Prostate gland (tissue), 2 donors: ENCODE measurements around the gene NRARP. TPM values are rescaled to one million over a fixed set of nuclear protein-coding genes. Genes with fewer than 3 reads are reported as not detected.

Experiments used
- DNase-seq: peaks from one replicate; pipeline ENCODE4 v3.0.0-alpha.2; 2019; ENCODE audit warnings: low spot score
- H3K27ac ChIP-seq, 2 donors: fragments of 200-600 bp; sonication (generic); 2 replicates each; pipeline ENCODE4 v1.5.1; 2017 to 2019
- H3K27me3 ChIP-seq: fragments of 200-600 bp; sonication (generic); replicated peaks from 2 replicates; pipeline ENCODE4 v1.5.1; 2019; ENCODE audit not compliant: insufficient read depth
- H3K36me3 ChIP-seq, 2 donors: fragments of 200-600 bp; sonication (generic); 1 replicate in 1 of 2; 2 replicates in 1 of 2; pipeline versions ENCODE4 v1.5.1 to v1.8.1; 2017 to 2019
- H3K4me1 ChIP-seq: fragments of 200-600 bp; sonication (generic); replicated peaks from 2 replicates; pipeline ENCODE4 v1.5.1; 2019
- H3K4me3 ChIP-seq, 2 donors: fragments of 200-600 bp; sonication (generic); 2 replicates each; pipeline ENCODE4 v1.5.1; 2017 to 2019
- H3K9me3 ChIP-seq: fragments of 200-600 bp; sonication (generic); 2 replicates; pipeline ENCODE4 v1.5.1; 2017
- CTCF ChIP-seq, 4 experiments: fragments of 200-600 bp in 2 of 4; fragments of 450-650 bp in 2 of 4; sonication (generic) in 2 of 4; IDR thresholded peaks; 1 replicate in 3 of 4; 2 replicates in 1 of 4; pipeline ENCODE4 v1.5.1; 2016 to 2019; ENCODE audit warnings: antibody characterized with exemption in 4 of 4, mild to moderate bottlenecking in 2 of 4, moderate library complexity in 2 of 4
- POLR2A ChIP-seq: fragments of 450-650 bp; IDR thresholded peaks from one replicate; pipeline ENCODE4 v1.6.1; 2016; ENCODE audit warnings: antibody characterized with exemption, mild to moderate bottlenecking
- POLR2AphosphoS5 ChIP-seq: sonication (generic); formaldehyde crosslinking; IDR thresholded peaks from one replicate; pipeline ENCODE4 v1.6.1; 2017; ENCODE audit warnings: antibody characterized with exemption
- WGBS: methylation state at CpG from one replicate; pipeline ENCODE4 v1.1.5; 2018; 5-methylcytosine and 5-hydroxymethylcytosine counted together
- intact Hi-C: fragments of 100-400 bp; cut with DNase I; formaldehyde crosslinking; loops from one replicate; pipeline ENCODE4 v1.14.2; 2022
- total RNA-seq, 2 donors: library from RNA; depleted of rRNA; stranded (reverse); fragments of >200 nt; gene quantifications; one replicate each; pipeline ENCODE4 v1.1.0, GENCODE V29; 2016

Gene NRARP
- total RNA-seq, 2 donors from 2014 or later = 22.4 to 24.3 TPM

- Histone ChIP-seq H3K4me3 (no peak overlapping the region), H3K9me3 (no peaks in the 10 kb centered on the region), H3K27ac (no peak overlapping the region), H3K27me3 (peaks cover 2% of the 10 kb centered on the region), H3K4me1 (peaks cover 18% of the 10 kb centered on the region), H3K36me3 (no peaks in the 10 kb centered on the region)
- no peak for DNase-seq
- TF ChIP-seq POLR2AphosphoS5 (no peak), CTCF (IDR thresholded peaks at IDR 0.05) (no peak), POLR2A (no peak)
- intact Hi-C loops = no loop called here
- 90% methylated on average over 6 of the region's 6 CpGs for WGBS
Observed at GRCh38 chr9:137312852-137313325, 10.8 kb upstream of the NRARP start.

- no peaks in the 10 kb centered on the region for H3K9me3 ChIP-seq
- intact Hi-C loops = no loop called here
- H3K27ac ChIP-seq = peak overlapping the region; percentile 25 to 59
- no peak for DNase-seq
- TF ChIP-seq POLR2A (peak; percentile 17), POLR2AphosphoS5 (no peak), CTCF (IDR thresholded peaks at IDR 0.05) (no peak)
- H3K4me1 ChIP-seq = peaks cover 20% of the 10 kb centered on the region
- no peaks in the 10 kb centered on the region for H3K36me3 ChIP-seq
- no peak overlapping the region for H3K4me3 ChIP-seq
- WGBS = 59% methylated on average over 27 of the region's 28 CpGs
- peaks cover 2% of the 10 kb centered on the region for H3K27me3 ChIP-seq
Observed at GRCh38 chr9:137311986-137312851, 10.1 kb upstream of the NRARP start.

- TF ChIP-seq CTCF (IDR thresholded peaks at IDR 0.05) (no peak), POLR2AphosphoS5 (peak; percentile 63)
- H3K4me1 ChIP-seq = peaks cover 20% of the 10 kb centered on the region
- no peaks in the 10 kb centered on the region for H3K9me3 ChIP-seq
- H3K4me3 ChIP-seq = no peak overlapping the region
- WGBS = 82% methylated on average over 15 of the region's 27 CpGs
- DNase-seq = peak; percentile 81
- H3K36me3 ChIP-seq = no peaks in the 10 kb centered on the region
- H3K27ac ChIP-seq = peak overlapping the region; percentile 25 to 59
- peaks cover 2% of the 10 kb centered on the region for H3K27me3 ChIP-seq
- intact Hi-C loops = no loop called here
Observed at GRCh38 chr9:137311171-137311985, 9.3 kb upstream of the NRARP start.

GRCh38 chr9:137310189-137311052 lies 8.3 kb upstream of the NRARP start:
- intact Hi-C loops = no loop called here
- no peak overlapping the region for H3K4me3 ChIP-seq

More at GRCh38 chr9:137310189-137311052, 8.3 kb upstream of the NRARP start:
- H3K4me1 ChIP-seq = peaks cover 24% of the 10 kb centered on the region
- DNase-seq = no peak
- WGBS = 72% methylated on average over 20 of the region's 20 CpGs
- H3K36me3 ChIP-seq = no peaks in the 10 kb centered on the region
- no peak for TF ChIP-seq POLR2AphosphoS5
- no peak for TF ChIP-seq CTCF (IDR thresholded peaks at IDR 0.05)
- TF ChIP-seq POLR2A = peak; percentile 21
- no peaks in the 10 kb centered on the region for H3K9me3 ChIP-seq
- H3K27me3 ChIP-seq = no peaks in the 10 kb centered on the region
- peak overlapping the region in 1 of 2 donors; percentile 45 for H3K27ac ChIP-seq
